ENCODE measurements around the gene TESMIN. TPM values are rescaled to one million over a fixed set of nuclear protein-coding genes. Genes with fewer than 3 reads are reported as not detected.

TESMIN gene
- total RNA-seq, 1 experiment from 2014 or later, result 24.8 TPM

DNA sequence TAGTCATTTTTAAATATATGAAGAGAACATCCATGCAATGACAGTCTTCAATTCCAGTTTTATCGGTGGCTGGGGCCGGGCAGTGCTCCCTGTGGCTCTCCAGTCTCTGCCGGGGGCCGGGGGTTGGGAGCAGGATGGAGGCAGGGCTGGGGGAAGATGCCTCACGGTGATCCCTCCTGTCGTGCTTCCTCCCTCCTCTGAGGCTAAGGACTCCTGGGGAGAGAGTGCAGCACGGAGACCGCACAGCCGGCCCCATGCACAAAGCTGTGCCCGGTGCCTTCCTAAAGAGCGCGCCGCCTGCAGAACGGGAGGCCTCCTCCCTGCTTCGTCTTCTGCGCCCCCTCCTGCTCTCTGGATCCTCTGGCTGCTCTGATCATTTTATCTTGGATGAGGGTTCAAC is 46.4 kb downstream of the TESMIN start:
- H4K20me1 ChIP-seq (ENCODE audit: insufficient read depth), result no peaks in the 10 kb centered on the region
- TF ChIP-seq ZNF274 (IDR thresholded peaks at IDR 0.05; ENCODE audit: low read depth, low read length), result no peak
- TF ChIP-seq, protein P1, sequence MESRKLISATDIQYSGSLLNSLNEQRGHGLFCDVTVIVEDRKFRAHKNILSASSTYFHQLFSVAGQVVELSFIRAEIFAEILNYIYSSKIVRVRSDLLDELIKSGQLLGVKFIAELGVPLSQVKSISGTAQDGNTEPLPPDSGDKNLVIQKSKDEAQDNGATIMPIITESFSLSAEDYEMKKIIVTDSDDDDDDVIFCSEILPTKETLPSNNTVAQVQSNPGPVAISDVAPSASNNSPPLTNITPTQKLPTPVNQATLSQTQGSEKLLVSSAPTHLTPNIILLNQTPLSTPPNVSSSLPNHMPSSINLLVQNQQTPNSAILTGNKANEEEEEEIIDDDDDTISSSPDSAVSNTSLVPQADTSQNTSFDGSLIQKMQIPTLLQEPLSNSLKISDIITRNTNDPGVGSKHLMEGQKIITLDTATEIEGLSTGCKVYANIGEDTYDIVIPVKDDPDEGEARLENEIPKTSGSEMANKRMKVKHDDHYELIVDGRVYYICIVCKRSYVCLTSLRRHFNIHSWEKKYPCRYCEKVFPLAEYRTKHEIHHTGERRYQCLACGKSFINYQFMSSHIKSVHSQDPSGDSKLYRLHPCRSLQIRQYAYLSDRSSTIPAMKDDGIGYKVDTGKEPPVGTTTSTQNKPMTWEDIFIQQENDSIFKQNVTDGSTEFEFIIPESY (IDR thresholded peaks at IDR 0.05; ENCODE audit: extremely low read depth, insufficient replicate concordance, low read length), result no peak
- TF ChIP-seq, protein P2, sequence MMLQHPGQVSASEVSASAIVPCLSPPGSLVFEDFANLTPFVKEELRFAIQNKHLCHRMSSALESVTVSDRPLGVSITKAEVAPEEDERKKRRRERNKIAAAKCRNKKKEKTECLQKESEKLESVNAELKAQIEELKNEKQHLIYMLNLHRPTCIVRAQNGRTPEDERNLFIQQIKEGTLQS (IDR thresholded peaks at IDR 0.05), result no peak
- TF ChIP-seq CEBPB (IDR thresholded peaks at IDR 0.05; ENCODE audit: low read depth), result no peak
- no peak for TF ChIP-seq YY1 (IDR thresholded peaks at IDR 0.05; ENCODE audit: extremely low read depth, insufficient replicate concordance, low read depth, low read length)
- TF ChIP-seq TCF7L2 (IDR thresholded peaks at IDR 0.05; ENCODE audit: borderline replicate concordance, extremely low read depth, insufficient read depth, insufficient read length), result no peak
- no peak for TF ChIP-seq EGR1 (IDR thresholded peaks at IDR 0.05; ENCODE audit: low read depth)
- TF ChIP-seq SP1 (IDR thresholded peaks at IDR 0.05; ENCODE audit: low read depth), result no peak
- no peak for TF ChIP-seq SIN3A (IDR thresholded peaks at IDR 0.05; ENCODE audit: low read depth)
- no peak for TF ChIP-seq REST (IDR thresholded peaks at IDR 0.05; ENCODE audit: low read depth)
- TF ChIP-seq FOSL1 (IDR thresholded peaks at IDR 0.05; ENCODE audit: low read depth), result no peak
- TF ChIP-seq CBX3 (IDR thresholded peaks at IDR 0.05; ENCODE audit: low read depth), result no peak
- no peak for TF ChIP-seq POLR2A (IDR thresholded peaks at IDR 0.05; ENCODE audit: borderline replicate concordance, extremely low read depth, insufficient read depth, insufficient read length)
- TF ChIP-seq SRF (IDR thresholded peaks at IDR 0.05; ENCODE audit: low read depth), result no peak
- TF ChIP-seq EZH2phosphoT487 (IDR thresholded peaks at IDR 0.05; ENCODE audit: borderline replicate concordance), result no peak
- TF ChIP-seq RAD21 (IDR thresholded peaks at IDR 0.05; ENCODE audit: low read depth), result no peak
- TF ChIP-seq CTCF (IDR thresholded peaks at IDR 0.05 in 2 of 3, conservative IDR thresholded peaks at IDR 0.05 in 1 of 3; ENCODE audit: borderline replicate concordance in 1 of 3, insufficient read depth in 1 of 3, low read depth in 2 of 3, low read length in 2 of 3), result no peak
- TF ChIP-seq JUND (IDR thresholded peaks at IDR 0.05), result no peak
- no peak for TF ChIP-seq POLR2AphosphoS5 (IDR thresholded peaks at IDR 0.05; ENCODE audit: low read depth, low read length)
- TF ChIP-seq MAX (IDR thresholded peaks at IDR 0.05), result no peak
- no peaks in the 10 kb centered on the region for H3K4me1 ChIP-seq (ENCODE audit: control insufficient read depth in 1 of 2, insufficient read depth in 2 of 2, low read length in 2 of 2)
- H3K36me3 ChIP-seq (ENCODE audit: control insufficient read depth in 1 of 2, insufficient read depth in 2 of 2, low read length in 2 of 2), result no peaks in the 10 kb centered on the region
- ChIA-PET CTCF (no interaction called here), POLR2A (no interaction called here), RAD21 (ENCODE audit: low non-redundant PET in 1 of 2, low total read pairs in 2 of 2, uncharacterized antibody in 2 of 2, unreplicated experiment in 2 of 2) (no interaction called here)
- no peaks in the 10 kb centered on the region for H3K79me2 ChIP-seq (ENCODE audit: insufficient read depth, low read length)
- BruUV-seq (replicated peaks), result no TSS peak
- H3K4me3 ChIP-seq (replicated peaks in 1 of 2; ENCODE audit: low read depth in 1 of 2, low read length in 2 of 2), result no peak overlapping the region
- ATAC-seq (no peak), DNase-seq (ENCODE audit: low read depth, low spot score) (no peak)
- no peaks in the 10 kb centered on the region for H3K9me2 ChIP-seq (ENCODE audit: insufficient read depth)
- H3K4me2 ChIP-seq (ENCODE audit: low read length), result no peak overlapping the region
- intact Hi-C loops (cut with micrococcal nuclease), result no loop called here
- no peak overlapping the region for H3K9ac ChIP-seq (ENCODE audit: low read length)
- H3K27me3 ChIP-seq (ENCODE audit: insufficient read depth, low read length), result no peaks in the 10 kb centered on the region
- no peaks in the 10 kb centered on the region for H3K9me3 ChIP-seq (ENCODE audit: control insufficient read depth in 1 of 2, insufficient read depth in 1 of 2, low read depth in 1 of 2, low read length in 2 of 2)
- no peak overlapping the region for H3K27ac ChIP-seq (ENCODE audit: low read depth, low read length)
- no peak overlapping the region for H2AFZ ChIP-seq (ENCODE audit: low read depth, low read length, poor library complexity, severe bottlenecking)
